ENCODE results near the gene GPR152. TPM values are rescaled to one million over a fixed set of nuclear protein-coding genes. Genes with fewer than 3 reads are reported as not detected.
A peak's percentile ranks its signal among the peaks of the same experiment; 100 is the strongest.
"Not testable (repeated sequence)": the region's sequence is repeated elsewhere in the genome, so short reads cannot be mapped to it uniquely, and the experiment has no call there.

GPR152 gene
- total RNA-seq, 1 donor from 2014 or later: not detected

GRCh38 chr11:67405688-67406339 is 46.7 kb downstream of the GPR152 start:
- Histone ChIP-seq H3K27me3 (ENCODE audit: insufficient read depth, low read length) (peaks cover 7% of the 10 kb centered on the region), H3K9me3 (ENCODE audit: insufficient read depth, low read depth, low read length) (no peaks in the 10 kb centered on the region), H3K4me3 (ENCODE audit: insufficient read depth, low read depth, low read length) (no peak overlapping the region), H3K4me1 (ENCODE audit: insufficient read depth, low read length) (peaks cover 8% of the 10 kb centered on the region), H3K79me2 (ENCODE audit: insufficient read depth, low read length) (peaks cover 6% of the 10 kb centered on the region), H4K20me1 (ENCODE audit: insufficient read depth, low read length) (peaks cover 5% of the 10 kb centered on the region), H2AFZ (ENCODE audit: low read depth, low read length) (no peak overlapping the region), H3K36me3 (ENCODE audit: insufficient read depth, low read length) (no peaks in the 10 kb centered on the region), H3K4me2 (ENCODE audit: low read length) (no peak overlapping the region), H3K9ac (ENCODE audit: low read length) (no peak overlapping the region), H3K27ac (ENCODE audit: low read depth, low read length) (no peak overlapping the region)
- Mint-ChIP-seq H3K36me3 (ENCODE audit: low read depth, unreplicated experiment) (peaks cover 3% of the 10 kb centered on the region), H3K4me3 (ENCODE audit: unreplicated experiment) (peak overlapping the region; percentile 50), H3K27ac (ENCODE audit: unreplicated experiment) (no peak overlapping the region), H3K9me3 (ENCODE audit: unreplicated experiment) (no peaks in the 10 kb centered on the region), H3K4me1 (ENCODE audit: low read depth, unreplicated experiment) (no peaks in the 10 kb centered on the region), H3K27me3 (ENCODE audit: low read depth, unreplicated experiment) (peaks cover 14% of the 10 kb centered on the region)
- no peak for DNase-seq (ENCODE audit: low read depth)
- no peak for FAIRE-seq
- TF ChIP-seq, protein P1, sequence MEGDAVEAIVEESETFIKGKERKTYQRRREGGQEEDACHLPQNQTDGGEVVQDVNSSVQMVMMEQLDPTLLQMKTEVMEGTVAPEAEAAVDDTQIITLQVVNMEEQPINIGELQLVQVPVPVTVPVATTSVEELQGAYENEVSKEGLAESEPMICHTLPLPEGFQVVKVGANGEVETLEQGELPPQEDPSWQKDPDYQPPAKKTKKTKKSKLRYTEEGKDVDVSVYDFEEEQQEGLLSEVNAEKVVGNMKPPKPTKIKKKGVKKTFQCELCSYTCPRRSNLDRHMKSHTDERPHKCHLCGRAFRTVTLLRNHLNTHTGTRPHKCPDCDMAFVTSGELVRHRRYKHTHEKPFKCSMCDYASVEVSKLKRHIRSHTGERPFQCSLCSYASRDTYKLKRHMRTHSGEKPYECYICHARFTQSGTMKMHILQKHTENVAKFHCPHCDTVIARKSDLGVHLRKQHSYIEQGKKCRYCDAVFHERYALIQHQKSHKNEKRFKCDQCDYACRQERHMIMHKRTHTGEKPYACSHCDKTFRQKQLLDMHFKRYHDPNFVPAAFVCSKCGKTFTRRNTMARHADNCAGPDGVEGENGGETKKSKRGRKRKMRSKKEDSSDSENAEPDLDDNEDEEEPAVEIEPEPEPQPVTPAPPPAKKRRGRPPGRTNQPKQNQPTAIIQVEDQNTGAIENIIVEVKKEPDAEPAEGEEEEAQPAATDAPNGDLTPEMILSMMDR (IDR thresholded peaks at IDR 0.05; ENCODE audit: insufficient read depth, low read depth, low read length): no peak
- no peak for TF ChIP-seq EZH2 (IDR thresholded peaks at IDR 0.05; ENCODE audit: insufficient read depth, low read length)

GRCh38 chr11:67405196-67405567 is 47.3 kb downstream of the GPR152 start:
- Histone ChIP-seq H3K79me2 (ENCODE audit: insufficient read depth, low read length) (peaks cover 13% of the 10 kb centered on the region), H3K4me1 (ENCODE audit: insufficient read depth, low read length) (peaks cover 14% of the 10 kb centered on the region), H3K9me3 (ENCODE audit: insufficient read depth, low read depth, low read length) (no peaks in the 10 kb centered on the region), H3K9ac (ENCODE audit: low read length) (no peak overlapping the region), H3K36me3 (ENCODE audit: insufficient read depth, low read length) (no peaks in the 10 kb centered on the region), H3K4me2 (ENCODE audit: low read length) (no peak overlapping the region), H3K27ac (ENCODE audit: low read depth, low read length) (no peak overlapping the region), H4K20me1 (ENCODE audit: insufficient read depth, low read length) (peaks cover 12% of the 10 kb centered on the region), H3K27me3 (ENCODE audit: insufficient read depth, low read length) (peaks cover 4% of the 10 kb centered on the region), H3K4me3 (ENCODE audit: insufficient read depth, low read depth, low read length) (no peak overlapping the region), H2AFZ (ENCODE audit: low read depth, low read length) (no peak overlapping the region)
- Mint-ChIP-seq H3K4me1 (ENCODE audit: low read depth, unreplicated experiment) (peaks cover 6% of the 10 kb centered on the region), H3K9me3 (ENCODE audit: unreplicated experiment) (no peaks in the 10 kb centered on the region), H3K27me3 (ENCODE audit: low read depth, unreplicated experiment) (peaks cover 14% of the 10 kb centered on the region), H3K4me3 (ENCODE audit: unreplicated experiment) (no peak overlapping the region), H3K27ac (ENCODE audit: unreplicated experiment) (no peak overlapping the region), H3K36me3 (ENCODE audit: low read depth, unreplicated experiment) (peaks cover 8% of the 10 kb centered on the region)
- TF ChIP-seq, protein P1 (IDR thresholded peaks at IDR 0.05; ENCODE audit: insufficient read depth, low read depth, low read length): no peak
- no peak for TF ChIP-seq EZH2 (IDR thresholded peaks at IDR 0.05; ENCODE audit: insufficient read depth, low read length)
- no peak for FAIRE-seq
- no peak for DNase-seq (ENCODE audit: low read depth)

- H3K4me3 ChIP-seq (ENCODE audit: insufficient read depth, low read depth, low read length): no peak overlapping the region
- H3K4me2 ChIP-seq (ENCODE audit: low read length): no peak overlapping the region
- H3K9ac ChIP-seq (ENCODE audit: low read length): no peak overlapping the region
- H2AFZ ChIP-seq (ENCODE audit: low read depth, low read length): no peak overlapping the region
- Mint-ChIP-seq H3K4me3 (ENCODE audit: unreplicated experiment) (no peak overlapping the region), H3K27ac (ENCODE audit: unreplicated experiment) (no peak overlapping the region), H3K4me1 (ENCODE audit: low read depth, unreplicated experiment) (peaks cover 7% of the 10 kb centered on the region), H3K36me3 (ENCODE audit: low read depth, unreplicated experiment) (peaks cover 9% of the 10 kb centered on the region), H3K9me3 (ENCODE audit: unreplicated experiment) (no peaks in the 10 kb centered on the region), H3K27me3 (ENCODE audit: low read depth, unreplicated experiment) (peaks cover 13% of the 10 kb centered on the region)
- H4K20me1 ChIP-seq (ENCODE audit: insufficient read depth, low read length): peaks cover 14% of the 10 kb centered on the region
- H3K27me3 ChIP-seq (ENCODE audit: insufficient read depth, low read length): no peaks in the 10 kb centered on the region
- peaks cover 18% of the 10 kb centered on the region for H3K79me2 ChIP-seq (ENCODE audit: insufficient read depth, low read length)
- no peak for FAIRE-seq
- DNase-seq (ENCODE audit: low read depth): no peak
- H3K9me3 ChIP-seq (ENCODE audit: insufficient read depth, low read depth, low read length): no peaks in the 10 kb centered on the region
- H3K4me1 ChIP-seq (ENCODE audit: insufficient read depth, low read length): peaks cover 17% of the 10 kb centered on the region
- H3K36me3 ChIP-seq (ENCODE audit: insufficient read depth, low read length): no peaks in the 10 kb centered on the region
- H3K27ac ChIP-seq (ENCODE audit: low read depth, low read length): no peak overlapping the region
- TF ChIP-seq EZH2 (IDR thresholded peaks at IDR 0.05; ENCODE audit: insufficient read depth, low read length): no peak
- TF ChIP-seq, protein P1 (IDR thresholded peaks at IDR 0.05; ENCODE audit: insufficient read depth, low read depth, low read length): no peak
These were observed 47.9 kb downstream of the GPR152 start for GRCh38 chr11:67404515-67405195.

- H3K27me3 Mint-ChIP-seq (ENCODE audit: low read depth, unreplicated experiment); FAIRE-seq; H3K4me2 ChIP-seq (ENCODE audit: low read length); H3K9me3 Mint-ChIP-seq (ENCODE audit: unreplicated experiment); H3K36me3 ChIP-seq (ENCODE audit: insufficient read depth, low read length); DNase-seq (ENCODE audit: low read depth); H3K9me3 ChIP-seq (ENCODE audit: insufficient read depth, low read depth, low read length); H2AFZ ChIP-seq (ENCODE audit: low read depth, low read length); H3K4me3 ChIP-seq (ENCODE audit: insufficient read depth, low read depth, low read length); H3K9ac ChIP-seq (ENCODE audit: low read length); H3K27ac ChIP-seq (ENCODE audit: low read depth, low read length); H3K4me1 Mint-ChIP-seq (ENCODE audit: low read depth, unreplicated experiment); H3K4me3 Mint-ChIP-seq (ENCODE audit: unreplicated experiment); H3K27ac Mint-ChIP-seq (ENCODE audit: unreplicated experiment); H3K27me3 ChIP-seq (ENCODE audit: insufficient read depth, low read length): not testable (repeated sequence)
- H3K4me1 ChIP-seq (ENCODE audit: insufficient read depth, low read length): peaks cover 17% of the 10 kb centered on the region
- H3K36me3 Mint-ChIP-seq (ENCODE audit: low read depth, unreplicated experiment): peaks cover 12% of the 10 kb centered on the region
- H4K20me1 ChIP-seq (ENCODE audit: insufficient read depth, low read length): peaks cover 23% of the 10 kb centered on the region
- H3K79me2 ChIP-seq (ENCODE audit: insufficient read depth, low read length): peaks cover 34% of the 10 kb centered on the region
These were observed 49.4 kb downstream of the GPR152 start for GRCh38 chr11:67403085-67403484.
